Activated T-cell treated with anti-CD3 and anti-CD28 coated beads, Interleukin-2, amount 50 U/mL, for 48 hours (primary cell): Measurements from ENCODE around the gene LCMT2.
"Not testable (repeated sequence)": the region's sequence is repeated elsewhere in the genome, so short reads cannot be mapped to it uniquely, and the experiment has no call there.

ENCODE experiments used
- DNase-seq, 2 experiments: peaks; one replicate each; pipeline ENCODE4 v3.0.0-alpha.2; 2020

The LCMT2 gene

DNA sequence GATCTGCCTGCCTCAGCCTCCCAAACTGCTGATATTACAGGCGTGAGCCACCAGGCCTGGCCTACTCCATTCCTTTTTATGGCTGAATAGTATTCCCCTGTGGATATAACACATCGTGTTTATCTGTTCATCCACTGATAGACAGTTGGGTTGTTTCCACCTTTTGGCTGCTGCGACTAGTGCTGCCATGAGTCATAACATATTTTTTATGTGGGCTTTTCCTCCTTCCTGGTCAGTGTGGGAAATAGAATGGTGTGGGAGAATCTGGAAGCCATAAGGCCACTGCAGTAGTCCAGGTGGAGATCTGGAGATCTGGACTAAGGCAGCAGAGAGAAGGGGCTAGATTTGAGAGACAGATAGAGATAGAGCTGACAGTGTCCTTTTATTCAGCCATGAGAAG lies 16.2 kb downstream of the LCMT2 start:
- DNase-seq: no peak

DNA sequence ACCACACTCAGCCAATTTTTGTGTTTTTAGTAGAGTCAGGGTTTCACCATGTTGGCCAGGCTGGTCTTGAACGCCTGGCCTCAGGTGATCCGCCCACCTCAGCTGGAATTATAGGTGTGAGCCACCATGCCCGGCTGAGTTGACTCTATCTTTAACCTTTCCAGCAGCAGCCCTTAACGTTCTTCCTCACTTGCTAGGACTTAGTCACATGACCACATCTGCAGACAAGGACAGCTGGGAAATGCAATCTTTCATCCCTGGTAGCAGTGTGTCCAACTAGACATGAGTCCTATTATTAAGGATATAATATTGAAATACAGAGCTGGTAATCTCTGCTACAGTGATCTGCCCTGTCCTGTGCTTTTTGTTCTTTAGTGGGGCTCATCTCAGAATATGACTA lies 18.0 kb downstream of the LCMT2 start:
- DNase-seq: no peak

DNA sequence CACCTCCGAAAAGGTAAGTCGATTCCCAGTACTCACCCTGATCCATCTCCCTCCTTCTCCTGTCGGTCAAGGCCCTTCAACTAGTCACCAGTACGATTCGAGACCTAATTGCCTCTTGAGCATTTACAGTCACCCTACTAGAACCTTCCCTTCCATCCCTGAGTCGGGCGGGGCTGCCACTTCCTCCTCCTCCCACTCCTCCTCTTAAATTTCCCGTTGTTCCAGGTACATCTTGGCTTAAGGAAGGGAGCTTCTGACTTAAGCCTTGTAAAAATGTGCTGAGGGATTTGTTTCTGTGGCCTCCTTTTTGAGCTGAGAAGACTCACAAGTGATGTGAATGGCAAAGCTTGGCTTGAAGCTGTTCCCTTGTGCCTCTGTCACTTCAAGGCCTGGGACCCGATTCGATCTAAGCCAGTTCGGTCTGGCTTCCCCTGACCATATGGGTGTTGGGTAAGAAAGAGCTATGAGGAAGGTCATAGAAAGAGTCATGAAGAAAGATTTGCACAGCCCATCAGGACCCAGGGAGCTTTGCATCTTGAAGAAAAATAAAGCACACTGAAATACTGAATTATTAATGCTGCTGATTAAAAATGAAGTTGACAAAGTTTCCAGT lies 28.1 kb downstream of the LCMT2 start, which contains the start of gene TGM7:
TSS of gene TGM7 (minus strand) at position 51 of the 613 bp plus-strand sequence.
- no peak for DNase-seq

DNA sequence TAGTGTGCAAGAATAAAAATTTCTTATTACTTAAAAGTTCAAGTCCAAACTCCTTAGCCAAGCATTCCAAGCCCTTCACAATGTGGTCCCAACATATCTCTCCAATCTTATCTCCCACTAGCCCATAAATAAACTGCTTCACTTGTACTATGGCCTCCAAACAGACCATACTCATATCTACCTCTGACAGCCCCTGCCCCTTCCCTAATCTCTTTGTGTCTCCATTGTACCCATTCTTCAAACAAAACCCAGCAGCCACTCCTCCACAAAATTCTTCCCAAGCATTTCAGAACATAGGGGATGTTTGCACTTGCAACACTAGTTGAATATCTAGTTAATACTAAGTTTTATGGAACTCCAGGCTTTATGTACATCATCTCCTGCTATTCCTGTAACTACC lies 30.5 kb downstream of the LCMT2 start:
- DNase-seq: no peak

DNA sequence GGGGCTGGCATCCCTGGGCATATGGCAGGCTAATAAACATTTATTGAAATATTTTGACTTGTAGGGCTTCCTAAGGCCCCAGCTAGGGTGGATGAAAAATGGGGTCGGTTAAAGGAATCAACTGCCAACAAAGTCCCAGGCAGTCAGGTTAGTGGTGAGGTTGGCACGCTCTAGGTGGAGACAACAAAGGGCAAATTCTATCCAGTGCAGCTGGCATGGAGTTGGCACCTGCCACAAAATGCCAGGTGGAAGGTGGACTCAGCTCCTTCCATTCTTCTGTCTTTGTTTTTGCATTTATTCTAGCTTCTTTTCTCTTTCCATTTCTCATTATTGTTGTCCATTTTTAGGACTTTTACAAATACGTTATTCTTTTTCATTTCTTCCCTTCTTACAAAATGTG lies 31.0 kb downstream of the LCMT2 start:
- DNase-seq: no peak

DNA sequence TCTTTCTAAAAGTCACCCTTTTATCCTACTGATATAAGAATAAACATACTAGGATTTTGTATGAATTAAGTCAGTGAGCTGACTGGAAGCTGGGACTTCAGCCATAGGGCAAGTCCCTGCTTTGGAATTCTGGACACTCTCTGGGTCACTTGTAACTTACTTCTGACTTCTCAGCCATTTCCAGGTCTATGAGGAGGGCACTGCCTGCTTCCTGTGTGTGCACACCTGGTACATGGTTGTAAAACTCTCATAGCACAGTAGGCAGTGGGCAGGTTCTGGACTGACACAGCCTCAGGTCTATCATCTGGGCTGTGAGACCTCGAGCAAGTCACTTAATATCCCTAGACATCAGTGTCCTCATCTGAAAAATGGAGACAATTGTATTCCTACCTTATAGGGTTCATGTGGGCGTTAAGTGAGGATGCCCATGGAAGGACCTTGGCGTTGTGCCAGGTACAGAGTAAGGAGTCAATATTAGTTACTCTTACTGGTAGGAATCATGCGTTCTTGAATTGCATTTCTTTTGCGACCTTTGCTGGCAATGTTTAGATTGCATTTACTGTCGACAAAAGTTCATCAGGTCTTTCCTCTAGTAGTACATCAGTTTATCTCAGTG lies 36.2 kb downstream of the LCMT2 start:
- DNase-seq: no peak

DNA sequence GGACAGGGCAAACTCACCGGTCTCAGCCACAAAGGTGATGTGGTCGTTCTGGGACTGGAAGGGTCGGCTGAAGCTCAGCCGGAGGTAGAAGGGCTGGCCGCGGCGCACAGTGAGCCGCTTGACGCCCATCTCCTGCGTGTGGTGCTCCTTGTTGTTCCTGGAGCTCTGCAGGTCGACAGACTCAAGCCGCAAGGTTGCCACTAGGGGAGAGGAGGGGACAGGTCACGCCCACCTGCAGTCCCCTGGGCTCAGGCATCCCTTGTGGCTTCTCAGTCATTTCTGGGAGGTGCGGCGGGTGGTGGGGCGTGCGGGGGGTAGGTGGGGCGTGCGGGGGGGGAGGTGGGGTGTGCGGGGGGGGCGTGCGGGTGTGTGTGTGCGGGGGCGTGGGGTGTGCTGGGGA lies 36.9 kb downstream of the LCMT2 start:
- DNase-seq: no peak

DNA sequence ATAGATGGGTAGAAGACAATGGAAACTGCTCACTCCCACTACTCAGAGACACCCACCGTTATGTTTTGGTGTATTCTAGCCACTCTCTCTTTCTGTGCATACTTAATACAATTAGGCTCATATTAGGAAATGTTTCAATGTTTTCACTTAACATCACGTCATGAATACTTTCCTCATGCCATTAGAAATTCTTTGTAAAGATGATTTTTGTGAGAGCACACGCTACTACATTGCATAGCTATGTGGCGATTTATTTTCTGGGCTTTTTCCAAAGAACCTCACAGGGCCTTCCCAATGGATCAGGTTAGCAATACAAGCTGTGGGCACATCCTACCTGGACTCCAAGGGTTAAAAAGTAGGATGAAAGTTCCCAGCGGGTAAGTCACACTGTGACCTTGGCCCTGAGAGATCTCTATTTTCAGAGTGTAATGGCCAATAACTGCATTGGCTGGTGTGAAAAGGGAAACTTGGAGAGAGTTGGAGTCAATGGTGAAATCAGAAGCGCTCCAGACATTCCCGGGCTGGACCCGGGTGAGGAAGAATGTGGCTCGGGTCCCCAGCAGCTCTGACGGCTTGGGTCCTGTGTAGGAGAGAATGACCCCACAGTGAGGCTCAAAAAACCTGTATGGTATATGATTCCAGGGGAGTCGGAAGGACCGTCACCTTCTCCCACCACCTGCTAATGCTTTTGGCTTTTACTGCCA lies 37.8 kb downstream of the LCMT2 start:
- no peak for DNase-seq

DNA sequence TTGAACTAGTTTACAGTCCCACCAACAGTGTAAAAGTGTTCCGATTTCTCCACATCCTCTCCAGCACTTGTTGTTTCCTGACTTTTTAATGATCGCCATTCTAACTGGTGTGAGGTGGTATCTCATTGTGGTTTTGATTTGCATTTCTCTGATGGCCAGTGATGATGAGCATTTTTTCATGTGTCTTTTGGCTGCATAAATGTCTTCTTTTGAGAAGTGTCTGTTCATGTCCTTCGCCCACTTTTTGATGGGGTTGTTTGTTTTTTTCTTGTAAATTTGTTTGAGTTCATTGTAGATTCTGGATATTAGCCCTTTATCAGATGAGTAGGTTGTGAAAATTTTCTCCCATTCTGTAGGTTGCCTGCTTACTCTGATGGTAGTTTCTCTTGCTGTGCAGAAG lies 40.7 kb downstream of the LCMT2 start:
- DNase-seq: not testable (repeated sequence)

DNA sequence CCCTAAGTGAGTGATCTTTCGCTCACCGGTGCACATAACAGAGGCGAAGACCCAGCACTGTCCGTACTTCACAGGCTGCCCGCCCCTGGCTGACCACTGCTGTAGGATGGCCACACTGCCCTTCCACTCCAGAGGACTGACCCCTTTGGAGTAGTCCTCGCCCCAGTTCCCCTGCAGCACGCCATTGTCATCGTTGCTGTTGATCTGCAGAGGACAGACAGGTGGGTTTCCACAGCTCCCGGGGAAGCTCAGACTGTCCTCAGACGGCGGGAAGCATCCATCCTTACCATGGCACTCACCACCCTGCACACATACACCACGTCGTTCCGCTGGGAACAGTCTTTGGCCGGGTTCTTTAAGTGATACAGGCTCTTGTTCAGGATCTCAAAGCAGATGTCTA lies 43.1 kb downstream of the LCMT2 start:
- no peak for DNase-seq

DNA sequence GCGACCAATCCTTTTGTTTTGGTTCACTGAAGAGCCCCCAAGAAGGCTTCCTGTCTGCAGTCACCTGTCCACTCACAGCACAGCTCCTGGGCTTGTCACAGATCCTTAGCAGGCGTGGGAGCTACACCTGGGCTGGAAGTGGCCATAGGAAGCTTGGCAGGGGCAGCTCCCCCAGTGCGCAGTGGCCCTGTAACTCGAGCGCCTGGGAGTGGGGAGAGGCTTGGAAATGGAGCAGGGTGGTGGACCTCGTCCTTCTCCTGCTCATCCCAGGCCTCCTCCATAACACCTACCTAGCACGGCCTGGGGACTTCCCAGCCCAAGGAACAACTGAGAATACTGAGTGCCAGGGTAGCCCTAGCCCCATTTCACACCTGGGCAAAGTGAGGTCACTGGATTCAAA lies 44.3 kb downstream of the LCMT2 start:
- no peak for DNase-seq

DNA sequence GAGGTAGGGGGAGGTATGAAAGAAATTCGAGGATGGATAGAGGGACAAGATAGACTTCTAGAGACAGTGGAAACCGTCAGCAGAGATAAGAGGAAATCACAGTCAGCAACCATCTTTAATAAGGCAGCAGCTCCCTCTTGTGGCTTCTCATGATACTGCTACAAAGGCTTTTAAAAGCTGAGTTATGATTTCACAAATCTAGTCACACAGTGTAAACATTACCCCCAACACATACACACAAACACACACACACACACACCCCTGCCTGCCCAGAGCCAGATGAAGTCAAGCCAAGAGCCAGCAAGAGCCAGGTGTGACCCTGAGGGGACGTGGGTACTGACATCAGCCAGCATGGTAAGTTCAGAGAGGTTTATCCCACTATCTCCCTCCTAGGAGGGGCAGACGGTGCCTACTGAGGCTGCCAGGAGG lies 44.8 kb downstream of the LCMT2 start:
- DNase-seq: peak; percentile 55 to 63

DNA sequence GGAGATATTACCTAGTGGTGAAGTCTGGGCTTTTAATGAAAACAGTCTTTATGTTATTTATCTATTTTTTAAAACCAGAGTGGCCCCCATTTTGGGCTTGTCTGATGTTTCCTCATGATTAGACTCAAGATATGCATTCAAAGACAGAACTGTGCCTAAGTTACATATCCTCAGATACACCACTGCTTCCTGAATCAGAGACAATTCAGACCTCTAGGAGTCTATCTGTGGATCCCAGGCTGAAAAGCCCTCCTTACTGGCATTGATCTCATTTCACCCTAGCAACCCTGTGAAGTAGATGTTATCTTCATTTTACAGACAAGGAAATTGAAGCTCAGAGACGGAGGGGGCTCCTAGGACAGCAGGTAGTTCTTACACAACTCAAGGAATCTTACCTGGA lies 46.8 kb downstream of the LCMT2 start:
- DNase-seq: no peak

DNA sequence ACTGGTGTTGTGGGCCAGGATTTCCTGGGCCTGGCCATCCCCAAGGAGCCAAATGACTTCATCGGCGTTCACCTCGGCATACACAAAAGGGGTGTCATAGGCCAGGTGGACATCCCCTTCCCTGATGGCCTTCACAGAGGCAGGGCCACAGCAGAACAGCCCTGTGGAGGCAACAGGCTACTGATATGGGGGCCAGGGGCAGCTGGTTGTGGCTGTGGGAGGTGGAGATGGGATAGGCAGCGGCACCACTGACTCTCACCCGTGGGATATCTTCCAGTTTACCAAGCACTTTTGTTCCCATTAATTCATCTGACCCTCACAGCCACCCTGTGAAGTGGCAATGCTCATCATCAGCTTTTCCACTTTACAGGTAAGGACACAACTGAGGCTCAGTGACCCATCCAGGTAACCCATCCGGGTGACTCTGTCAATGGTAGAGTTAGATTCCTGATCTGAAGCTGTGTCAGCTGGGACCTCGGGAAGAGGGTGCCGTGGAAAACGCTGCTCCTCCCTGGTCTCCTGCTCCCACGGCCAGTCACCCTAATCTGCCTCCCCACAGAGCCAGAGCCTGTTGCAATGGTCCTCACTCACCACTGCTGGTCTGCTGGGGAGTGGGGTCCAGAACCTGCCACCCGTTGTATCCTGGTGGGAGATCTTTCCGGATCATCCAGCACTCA lies 48.3 kb downstream of the LCMT2 start:
- no peak for DNase-seq

DNA sequence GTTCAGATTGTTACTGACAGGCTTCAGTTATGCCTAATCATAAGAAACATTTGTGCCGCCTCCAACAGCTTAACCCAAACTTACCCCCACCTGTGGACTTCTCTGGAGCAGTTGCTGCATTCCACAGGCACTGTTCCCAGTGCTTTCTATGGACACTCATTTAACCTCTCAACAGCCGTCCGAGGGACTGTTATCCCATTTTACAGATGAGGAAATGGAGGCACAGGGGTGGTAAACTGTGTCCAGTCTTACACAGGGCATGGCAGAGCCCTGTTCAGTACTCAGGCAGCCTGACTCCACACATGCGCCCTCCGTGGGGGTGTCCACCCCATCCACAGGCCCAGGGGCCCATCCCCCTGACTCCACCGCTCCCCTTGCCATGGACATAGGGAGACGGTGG lies 49.4 kb downstream of the LCMT2 start:
- DNase-seq: no peak

DNA sequence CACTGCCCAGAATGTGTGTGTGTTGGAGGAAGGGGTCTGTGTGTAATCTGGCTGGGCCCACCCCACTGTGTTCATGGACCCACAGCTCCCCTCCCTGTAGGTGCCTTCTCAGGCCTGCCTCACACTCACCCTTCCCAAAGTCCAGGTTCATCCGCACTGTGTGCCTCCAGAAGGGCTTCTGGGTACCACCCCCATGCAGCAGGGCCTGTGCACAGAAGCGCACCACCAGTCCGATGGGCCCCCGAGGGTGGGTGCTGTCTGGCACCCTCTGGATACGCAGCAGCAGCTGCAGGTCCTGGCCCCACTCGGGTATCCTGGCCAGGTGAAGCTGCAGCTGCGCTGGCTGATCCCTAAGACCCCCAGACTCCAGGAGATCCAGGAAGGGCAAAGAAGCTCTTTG lies 50.9 kb downstream of the LCMT2 start:
- no peak for DNase-seq

DNA sequence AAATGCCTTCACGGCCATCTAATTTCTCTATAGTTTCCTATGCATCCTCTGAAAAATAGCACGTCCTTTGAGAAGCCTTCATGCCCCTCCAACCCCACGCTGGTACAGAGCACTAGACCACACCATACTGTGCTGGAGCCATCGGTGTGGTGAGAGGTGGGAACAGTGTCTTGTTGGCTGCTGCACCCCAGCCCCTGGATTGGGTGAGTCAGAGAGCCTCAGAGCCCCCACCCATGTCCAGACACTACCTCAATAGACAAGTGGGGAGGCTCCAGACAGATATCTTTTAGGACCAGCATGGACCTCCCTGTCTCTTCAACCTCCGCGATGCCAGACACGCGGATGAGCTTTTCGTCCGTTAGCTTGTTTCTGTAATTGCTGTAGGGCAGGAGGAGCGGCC lies 51.5 kb downstream of the LCMT2 start:
- DNase-seq: no peak

DNA sequence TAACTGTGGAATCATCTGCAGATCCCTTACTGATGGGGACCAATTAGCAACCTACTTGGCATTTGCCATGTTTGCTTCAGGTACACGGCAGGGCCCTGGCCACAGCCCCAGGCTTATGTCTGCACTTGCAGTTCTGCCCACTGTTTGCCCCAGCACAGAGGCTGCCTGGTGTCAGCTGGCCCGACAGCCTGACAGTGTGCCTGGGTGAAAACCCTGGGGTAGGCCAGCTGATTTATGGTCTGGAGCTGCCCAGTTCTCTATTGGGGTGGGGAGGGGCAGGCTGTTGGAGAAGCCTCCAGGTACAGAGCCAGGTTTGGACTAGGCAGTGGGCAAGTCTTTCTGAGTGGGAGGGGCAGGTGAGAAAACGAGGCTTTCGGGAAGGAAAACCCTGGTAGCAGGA lies 52.5 kb downstream of the LCMT2 start:
- no peak for DNase-seq

DNA sequence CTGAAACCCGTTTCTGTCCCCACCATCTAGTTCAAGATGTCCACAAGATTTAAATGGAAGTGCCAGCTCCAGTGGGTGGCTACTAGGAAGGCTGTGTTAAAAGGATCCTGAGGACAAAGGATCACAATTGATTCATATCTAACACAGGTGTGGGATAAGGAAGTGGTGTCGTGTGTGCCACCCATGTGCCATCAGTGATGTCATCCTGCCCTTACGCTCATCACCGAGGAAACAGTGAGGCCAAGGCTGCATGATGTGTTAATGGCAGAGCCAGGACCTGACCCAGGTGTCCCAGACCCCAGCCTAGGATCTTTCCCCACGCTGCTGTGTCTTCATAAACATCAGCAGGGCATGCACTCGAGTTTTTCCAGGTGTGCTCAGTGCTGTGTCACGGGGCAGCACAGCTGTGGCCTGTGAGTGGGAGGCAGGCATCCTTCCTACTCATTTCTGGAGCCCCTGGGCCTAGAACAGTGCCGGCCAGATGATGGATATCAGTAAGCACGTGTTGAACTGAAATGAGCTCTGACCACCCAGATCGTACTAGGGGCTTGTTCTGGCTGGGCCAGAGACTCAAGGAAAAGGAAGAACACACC lies 53.0 kb downstream of the LCMT2 start:
- DNase-seq: no peak

DNA sequence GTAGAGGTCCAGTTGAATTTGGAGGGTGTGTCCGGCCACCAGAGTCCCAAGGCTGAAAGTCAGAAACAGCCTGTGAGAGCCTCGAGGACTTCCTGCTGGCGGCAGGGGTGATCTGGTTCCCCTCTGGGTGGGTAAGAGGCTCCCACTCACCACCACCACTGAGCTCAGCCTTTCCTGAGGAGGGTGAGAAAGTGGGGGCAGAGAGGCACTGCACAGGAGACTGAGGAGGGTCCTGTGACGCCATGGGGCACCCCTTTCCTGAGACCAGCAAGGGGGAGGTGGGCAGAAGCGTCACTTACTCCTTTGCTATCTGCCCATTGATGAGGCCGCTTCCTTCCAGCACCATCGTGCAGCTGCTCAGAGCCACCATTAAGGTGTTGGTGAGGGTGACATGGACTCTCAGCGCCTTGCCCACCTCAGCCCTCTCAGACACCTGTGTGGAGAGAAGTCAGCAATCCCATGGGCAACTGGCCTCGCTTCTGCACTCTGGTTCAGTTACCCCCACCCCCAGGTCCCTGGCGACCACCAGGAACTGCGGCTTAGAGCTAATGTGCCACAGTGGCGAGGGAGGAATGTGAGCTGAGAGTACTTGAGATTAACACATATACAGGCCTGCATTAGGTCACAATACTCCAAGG lies 53.7 kb downstream of the LCMT2 start:
- DNase-seq: no peak

DNA sequence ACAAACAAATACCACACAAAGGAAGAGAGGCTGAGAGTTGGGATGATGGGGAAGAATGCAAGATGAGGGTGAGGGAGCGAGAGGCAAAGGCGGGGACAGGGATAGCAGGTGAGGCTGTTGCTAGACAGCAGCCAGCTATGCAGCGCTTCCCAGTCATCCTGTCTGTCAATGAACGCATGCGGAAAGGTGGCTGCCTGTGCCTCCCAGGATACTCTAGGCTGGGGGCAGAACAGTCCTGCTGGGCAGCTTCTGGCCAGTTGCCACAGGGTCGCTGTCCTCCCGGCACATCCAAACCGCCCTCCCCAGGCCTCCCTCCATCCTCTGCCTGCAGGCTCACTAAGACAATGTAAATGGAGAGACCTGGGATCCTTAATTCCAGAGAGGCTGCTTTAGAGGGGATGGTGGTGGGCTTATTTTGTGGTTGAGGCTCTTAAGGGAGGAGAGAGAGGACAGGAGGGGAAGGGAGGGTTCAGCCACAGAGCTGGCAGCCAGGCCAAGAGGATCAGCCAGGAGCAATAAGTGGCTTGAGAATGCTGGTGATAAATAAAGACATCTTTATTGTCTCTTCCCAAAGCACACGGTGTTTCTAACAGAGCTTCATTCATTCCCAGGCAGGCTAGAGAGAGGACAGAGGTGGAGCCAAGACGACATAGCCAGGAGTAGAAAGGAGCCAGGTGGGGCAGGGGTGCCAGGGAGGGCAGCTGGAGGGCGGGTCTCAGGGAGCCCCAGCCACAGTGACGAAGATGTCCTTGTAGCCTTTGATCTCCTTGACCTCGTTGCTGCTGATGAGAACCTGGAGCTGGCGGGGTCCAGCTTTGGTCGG lies 54.4 kb downstream of the LCMT2 start:
- DNase-seq: no peak

DNA sequence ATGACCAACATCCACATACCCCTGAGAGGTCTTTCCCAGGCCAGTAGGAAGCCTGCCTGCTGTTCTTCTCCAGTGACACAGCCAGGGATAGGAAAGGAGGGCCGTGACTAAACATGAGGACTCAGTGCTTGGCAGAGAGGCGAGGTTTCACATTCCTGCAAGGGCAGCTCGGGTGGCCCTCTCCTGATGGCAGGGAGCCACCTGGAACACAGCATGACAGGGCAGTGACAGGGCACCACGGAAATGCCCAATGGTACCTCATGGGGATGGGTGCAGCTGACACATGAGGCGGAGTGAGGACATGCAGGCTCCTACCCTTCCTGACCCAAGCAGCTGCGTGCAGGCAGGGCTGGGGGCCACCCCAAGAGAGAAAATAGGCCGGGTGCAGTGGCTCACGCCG lies 56.2 kb downstream of the LCMT2 start:
- DNase-seq: no peak
